Thymus (tissue), 11 donors: Measurements from ENCODE around the gene MSX1. TPM values are rescaled to one million over a fixed set of nuclear protein-coding genes. Genes with fewer than 3 reads are reported as not detected.
"Not testable (repeated sequence)": the region's sequence is repeated elsewhere in the genome, so short reads cannot be mapped to it uniquely, and the experiment has no call there.

ENCODE experiments used
- DNase-seq, 9 donors: peaks; one replicate each; pipeline ENCODE4 v3.0.0-alpha.2; 2013; ENCODE audit warnings: low spot score in 9 of 9, low read depth in 6 of 9, missing footprints in 1 of 9
- H3K27ac ChIP-seq, 2 donors: one replicate each; pipeline ENCODE4 v1.5.1; 2013; ENCODE audit warnings: control low read depth in 1 of 2, low read depth in 1 of 2, low read length in 1 of 2, mild to moderate bottlenecking in 1 of 2, moderate library complexity in 1 of 2
- H3K27me3 ChIP-seq, 2 donors: one replicate each; pipeline ENCODE4 v1.5.1; 2013; ENCODE audit warnings: low read length in 1 of 2; ENCODE audit not compliant: control insufficient read depth in 2 of 2, insufficient read depth in 1 of 2
- H3K36me3 ChIP-seq, 2 donors: one replicate each; pipeline ENCODE4 v1.5.1; 2013; ENCODE audit warnings: low read length in 1 of 2, mild to moderate bottlenecking in 1 of 2, moderate library complexity in 1 of 2; ENCODE audit not compliant: control insufficient read depth in 2 of 2, insufficient read depth in 2 of 2
- H3K4me1 ChIP-seq, 2 donors: one replicate each; pipeline ENCODE4 v1.5.1; 2013; ENCODE audit warnings: low read length in 2 of 2; ENCODE audit not compliant: control insufficient read depth in 2 of 2, insufficient read depth in 2 of 2
- H3K4me3 ChIP-seq, 2 donors: one replicate each; pipeline ENCODE4 v1.5.1; 2013; ENCODE audit warnings: low read length in 2 of 2, control low read depth in 1 of 2, mild to moderate bottlenecking in 1 of 2
- H3K9me3 ChIP-seq, 2 donors: one replicate each; pipeline ENCODE4 v1.5.1; 2013; ENCODE audit warnings: low read length in 1 of 2, mild to moderate bottlenecking in 1 of 2; ENCODE audit not compliant: control insufficient read depth in 2 of 2, insufficient read depth in 1 of 2
- WGBS: extraction: QIAGEN DNeasy Blood & Tissue Kit; methylation state at CpG from one replicate; pipeline ENCODE4 v1.1.7; 2013; 5-methylcytosine and 5-hydroxymethylcytosine counted together
- polyA plus RNA-seq: library from polyadenylated mRNA; stranded (reverse); fragments of 200-250 nt; gene quantifications from one replicate; pipeline ENCODE4 v1.2.3, GENCODE V29; 2013
- total RNA-seq: library from RNA; stranded (reverse); fragments of 120-200 nt; gene quantifications from one replicate; pipeline ENCODE4 v1.2.4, GENCODE V29; 2013
- donor health status: healthy.

The MSX1 gene
- total and polyA plus RNA-seq, 2 donors = 0.57 to 1.8 TPM

DNA sequence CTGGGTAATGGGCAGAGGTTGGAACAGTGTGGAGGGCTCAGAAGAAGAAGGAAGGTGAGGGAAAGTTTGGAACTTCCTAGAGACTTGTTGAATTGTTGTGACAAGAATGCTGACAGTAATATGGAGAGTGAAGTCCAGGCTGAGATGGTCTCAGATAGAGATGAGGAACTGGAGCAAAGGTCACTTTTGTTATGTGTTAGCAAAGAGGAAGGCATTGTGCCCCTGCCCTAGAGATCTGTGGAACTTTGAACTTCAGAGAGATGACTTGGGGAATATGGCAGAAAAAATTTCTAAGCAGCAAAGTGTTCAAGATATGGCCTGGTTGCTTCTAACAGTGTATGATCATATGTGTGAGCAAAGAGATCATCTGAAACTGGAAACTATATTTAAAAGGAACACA is 37.9 kb upstream of the MSX1 start:
- Histone ChIP-seq H3K4me3 (no peak overlapping the region), H3K9me3 (peaks cover 0 to 3% of the 10 kb centered on the region in 2 donors), H3K27me3 (peaks cover 0 to 4% of the 10 kb centered on the region in 2 donors), H3K36me3 (no peaks in the 10 kb centered on the region), H3K27ac (no peak overlapping the region), H3K4me1 (no peaks in the 10 kb centered on the region)
- DNase-seq = no peak

DNA sequence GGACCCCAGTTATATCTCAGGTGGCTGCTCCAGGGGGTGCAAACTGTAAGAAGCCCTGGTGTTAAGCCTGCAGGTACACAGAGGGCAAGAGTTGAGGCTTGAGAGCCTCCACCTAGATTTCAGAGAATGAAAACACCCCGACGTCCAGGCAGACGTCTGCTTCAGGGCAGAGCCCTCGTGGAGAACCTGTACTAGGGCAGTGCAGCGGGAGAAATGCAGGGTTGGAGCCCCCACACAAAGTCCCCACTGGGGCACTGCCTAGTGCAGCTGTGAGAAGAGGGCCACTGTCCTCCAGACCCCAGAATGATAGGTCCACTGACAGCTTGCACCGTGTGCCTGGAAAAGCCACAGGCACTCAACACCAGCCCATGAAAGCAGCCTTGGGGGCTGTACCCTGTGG is 37.2 kb upstream of the MSX1 start:
- 96% methylated on average over 6 of the region's 6 CpGs for WGBS

DNA sequence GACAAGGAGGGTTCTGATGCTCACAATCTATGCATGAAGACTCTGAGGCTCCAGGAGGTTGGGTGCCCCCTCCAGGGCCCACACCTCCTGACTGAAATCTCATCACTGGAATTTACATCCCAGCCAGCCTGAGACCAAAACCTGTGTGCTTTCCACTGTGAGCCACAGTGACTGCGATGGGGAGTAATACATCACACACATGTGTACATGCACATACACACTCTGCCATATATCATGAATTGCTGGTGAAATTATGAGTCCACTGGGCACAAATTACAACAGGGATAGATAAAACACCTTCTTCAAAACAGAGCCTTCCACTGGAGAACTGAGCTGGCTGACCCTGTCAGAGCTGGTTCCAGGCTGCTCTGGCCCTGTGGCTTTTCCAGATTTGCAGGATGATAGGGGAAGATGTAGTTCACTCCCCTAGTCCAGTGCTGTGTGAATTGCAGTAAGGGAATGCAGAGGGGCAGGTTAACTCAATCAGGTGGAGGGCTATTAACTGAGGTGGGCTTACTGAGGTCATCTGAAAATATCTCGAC is 35.8 kb upstream of the MSX1 start:
- Histone ChIP-seq H3K4me3 (no peak overlapping the region), H3K27ac (no peak overlapping the region), H3K4me1 (no peaks in the 10 kb centered on the region), H3K36me3 (no peaks in the 10 kb centered on the region), H3K9me3 (peaks cover 0 to 3% of the 10 kb centered on the region in 2 donors), H3K27me3 (peaks cover 0 to under 1% of the 10 kb centered on the region in 2 donors)
- 89% methylated on average over 2 of the region's 2 CpGs for WGBS
- DNase-seq = no peak

More for the DNA sequence above, 37.2 kb upstream of the MSX1 start:
- not testable (repeated sequence) for DNase-seq, H3K4me3 ChIP-seq, H3K36me3 ChIP-seq, H3K4me1 ChIP-seq, H3K27me3 ChIP-seq, H3K9me3 ChIP-seq, H3K27ac ChIP-seq

DNA sequence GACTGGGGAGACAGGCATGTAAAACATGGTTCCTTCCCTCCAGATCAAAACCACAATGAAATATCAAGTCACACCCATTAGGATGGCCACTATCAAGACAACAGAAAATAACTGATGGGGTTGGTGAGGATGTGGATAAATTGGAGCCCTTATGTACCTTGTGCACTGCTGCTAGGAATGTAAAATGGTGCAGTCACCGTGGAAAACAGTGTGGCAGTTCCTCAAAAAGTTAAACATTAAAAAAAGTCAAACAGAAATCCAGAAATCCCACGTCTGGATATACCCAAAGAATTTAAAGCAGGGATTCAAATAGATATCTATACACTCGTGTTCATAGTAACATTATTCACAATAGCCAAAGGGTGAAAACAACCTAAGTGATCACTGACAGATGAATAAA is 35.2 kb upstream of the MSX1 start:
- Histone ChIP-seq H3K27me3 (no peaks in the 10 kb centered on the region), H3K36me3 (no peaks in the 10 kb centered on the region), H3K4me1 (no peaks in the 10 kb centered on the region), H3K4me3 (no peak overlapping the region), H3K27ac (no peak overlapping the region), H3K9me3 (peaks cover 0 to 3% of the 10 kb centered on the region in 2 donors)
- DNase-seq = no peak
- WGBS = 80% methylated on average over 3 of the region's 3 CpGs

DNA sequence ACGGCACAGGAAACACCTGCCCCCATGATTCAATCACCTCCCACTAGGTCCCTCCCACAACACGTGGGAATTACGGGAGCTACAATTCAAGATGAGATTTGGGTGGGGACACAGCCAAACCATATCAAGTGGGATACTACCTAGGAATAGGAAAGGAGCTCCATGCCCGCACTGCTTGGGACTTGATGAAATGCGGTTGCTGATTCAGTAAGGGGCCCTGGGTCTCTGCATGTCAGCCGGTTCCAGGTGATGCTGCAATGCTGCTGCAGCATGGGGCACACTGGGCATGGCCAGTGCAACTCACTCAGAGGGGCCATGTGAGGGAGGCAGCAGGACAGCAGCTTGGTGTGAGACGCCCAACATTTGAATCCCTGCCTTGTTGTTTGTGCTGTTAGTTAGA is 34.0 kb upstream of the MSX1 start:
- H3K27me3 ChIP-seq = no peaks in the 10 kb centered on the region
- no peak for DNase-seq
- WGBS = 77% methylated on average over 7 of the region's 7 CpGs

DNA sequence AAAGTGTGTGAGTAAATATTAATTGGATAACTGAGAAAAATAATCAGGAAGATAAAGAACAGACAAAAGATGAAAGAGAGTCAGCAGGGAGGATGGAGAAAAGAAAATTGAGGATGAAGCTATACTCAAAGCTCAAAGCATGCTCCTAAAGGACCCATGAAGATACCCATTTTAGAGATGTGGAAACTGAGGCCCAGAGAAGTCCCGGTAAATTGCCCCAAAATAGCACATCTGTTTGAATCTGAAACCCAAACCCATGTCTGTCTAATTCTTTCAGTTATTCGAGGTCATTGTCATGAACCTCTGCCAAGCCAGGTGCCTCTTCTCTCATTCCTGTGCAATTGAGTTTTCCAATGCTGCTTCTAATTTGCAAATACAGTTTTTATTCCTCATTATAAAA is 29.6 kb upstream of the MSX1 start:
- no peak overlapping the region for H3K27ac ChIP-seq
- H3K4me1 ChIP-seq = no peaks in the 10 kb centered on the region
- peaks cover 0 to 3% of the 10 kb centered on the region in 2 donors for H3K9me3 ChIP-seq
- H3K4me3 ChIP-seq = no peak overlapping the region
- H3K27me3 ChIP-seq = no peaks in the 10 kb centered on the region
- WGBS = 93% methylated on average over 2 of the region's 2 CpGs
- DNase-seq = no peak
- no peaks in the 10 kb centered on the region for H3K36me3 ChIP-seq

More for the DNA sequence above, 34.0 kb upstream of the MSX1 start:
- Histone ChIP-seq H3K4me1 (no peaks in the 10 kb centered on the region), H3K9me3 (peaks cover 0 to 3% of the 10 kb centered on the region in 2 donors), H3K27ac (no peak overlapping the region), H3K36me3 (no peaks in the 10 kb centered on the region), H3K4me3 (no peak overlapping the region)

DNA sequence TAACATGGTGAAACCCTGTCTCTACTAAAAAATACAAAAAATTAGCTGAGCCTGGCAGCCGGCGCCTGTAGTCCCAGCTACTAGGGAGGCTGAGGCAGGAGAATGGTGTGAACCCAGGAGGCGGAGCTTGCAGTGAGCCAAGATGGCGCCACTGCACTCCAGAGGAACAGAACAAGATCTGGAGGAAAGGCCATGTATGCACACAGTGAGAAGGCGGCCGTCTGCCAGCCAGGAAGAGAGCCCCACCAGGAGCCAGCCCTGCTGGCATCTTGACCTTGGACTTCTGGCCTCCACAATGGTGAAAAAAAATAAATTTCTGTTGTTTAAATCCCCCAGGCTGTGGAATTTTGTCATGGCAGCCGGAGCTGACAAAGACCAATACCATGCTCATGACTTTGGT is 28.2 kb upstream of the MSX1 start:
- 94% methylated on average over 7 of the region's 7 CpGs for WGBS
- DNase-seq = no peak

DNA sequence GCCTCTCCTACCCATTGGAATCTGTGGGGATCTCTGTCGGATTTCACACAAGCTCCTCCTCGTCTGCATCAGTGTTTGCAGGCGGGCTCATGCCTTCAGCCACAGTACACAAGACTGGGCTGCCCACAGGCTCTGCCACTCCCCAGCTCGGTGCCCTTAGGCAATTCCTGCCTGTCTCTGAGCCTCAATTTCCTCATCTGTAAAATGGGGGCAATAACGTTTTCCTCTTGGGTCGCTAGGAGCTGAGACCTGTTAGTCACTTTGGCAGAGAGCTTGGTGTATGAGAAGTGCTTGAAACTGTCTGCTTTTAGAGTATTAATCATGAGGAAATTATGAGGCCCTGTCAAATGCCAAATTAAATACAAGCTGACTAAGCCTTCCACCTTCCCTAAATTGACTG is 27.6 kb upstream of the MSX1 start:
- WGBS = 95% methylated on average over 6 of the region's 6 CpGs
- no peaks in the 10 kb centered on the region for H3K27me3 ChIP-seq
- H3K9me3 ChIP-seq = no peaks in the 10 kb centered on the region
- no peak for DNase-seq
- H3K4me3 ChIP-seq = no peak overlapping the region
- no peak overlapping the region for H3K27ac ChIP-seq
- H3K4me1 ChIP-seq = no peaks in the 10 kb centered on the region
- no peaks in the 10 kb centered on the region for H3K36me3 ChIP-seq

More for the DNA sequence above, 28.2 kb upstream of the MSX1 start:
- no peaks in the 10 kb centered on the region for H3K9me3 ChIP-seq
- no peaks in the 10 kb centered on the region for H3K4me1 ChIP-seq
- no peak overlapping the region for H3K4me3 ChIP-seq
- no peaks in the 10 kb centered on the region for H3K36me3 ChIP-seq
- H3K27me3 ChIP-seq = no peaks in the 10 kb centered on the region
- no peak overlapping the region for H3K27ac ChIP-seq

DNA sequence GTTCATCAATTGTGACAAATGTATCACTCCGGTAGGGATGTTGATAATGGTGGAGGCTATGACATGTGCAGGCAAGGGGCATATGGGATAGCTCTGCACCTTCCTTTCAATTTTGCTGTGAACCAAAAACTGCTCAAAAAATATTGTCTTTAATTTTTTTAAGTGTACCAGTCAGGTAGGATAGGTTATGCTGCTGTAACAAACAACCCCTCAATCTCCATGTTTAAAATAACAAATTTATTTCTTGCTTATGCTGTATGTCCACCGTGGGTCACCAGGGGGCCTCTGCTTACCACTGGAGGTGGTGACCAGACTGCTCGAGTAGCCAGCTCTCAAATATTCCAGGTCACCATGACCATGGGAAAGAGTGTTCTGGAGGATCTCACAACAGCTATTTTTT is 23.4 kb upstream of the MSX1 start:
- DNase-seq = no peak
- Histone ChIP-seq H3K27ac (no peak overlapping the region), H3K4me3 (no peak overlapping the region), H3K36me3 (no peaks in the 10 kb centered on the region), H3K4me1 (no peaks in the 10 kb centered on the region), H3K27me3 (peaks cover 0 to 6% of the 10 kb centered on the region in 2 donors), H3K9me3 (no peaks in the 10 kb centered on the region)
- 91% methylated on average over 3 of the region's 3 CpGs for WGBS

DNA sequence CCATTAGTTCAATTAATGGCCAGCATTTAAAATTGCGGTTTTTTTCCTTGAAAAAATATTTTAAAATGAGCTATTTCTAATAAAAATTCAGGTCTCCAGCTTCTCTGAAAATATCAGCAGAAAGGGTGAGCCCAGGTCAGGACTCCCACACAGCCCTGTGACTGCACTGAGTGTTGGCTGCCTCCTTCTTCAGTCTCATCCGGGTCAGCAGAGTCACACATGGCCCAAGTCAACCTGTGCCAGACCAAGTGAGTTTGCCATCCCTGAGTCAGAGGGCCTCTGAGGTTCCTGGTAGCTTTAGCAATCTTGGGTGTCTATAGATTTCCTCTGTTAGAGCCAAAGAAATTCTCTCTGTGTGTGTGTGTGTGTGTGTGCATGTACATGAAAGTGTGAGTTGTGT is 22.1 kb upstream of the MSX1 start:
- no peak overlapping the region for H3K4me3 ChIP-seq
- WGBS = 92% methylated on average over 2 of the region's 2 CpGs
- H3K27me3 ChIP-seq = peaks cover 0 to 7% of the 10 kb centered on the region in 2 donors
- DNase-seq = no peak
- no peaks in the 10 kb centered on the region for H3K4me1 ChIP-seq
- no peaks in the 10 kb centered on the region for H3K36me3 ChIP-seq
- no peaks in the 10 kb centered on the region for H3K9me3 ChIP-seq
- H3K27ac ChIP-seq = no peak overlapping the region
